ENCODE data around the gene HOXA13. TPM values are rescaled to one million over a fixed set of nuclear protein-coding genes. Genes with fewer than 3 reads are reported as not detected.

The HOXA13 gene
- total RNA-seq, 1 donor from 2014 or later, result not detected

- Mint-ChIP-seq H3K27ac (ENCODE audit: unreplicated experiment) (no peak overlapping the region), H3K9me3 (peaks cover 4% of the 10 kb centered on the region), H3K36me3 (ENCODE audit: low read depth) (peaks cover 5% of the 10 kb centered on the region), H3K27me3 (ENCODE audit: low read depth) (peaks cover 100% of the 10 kb centered on the region), H3K4me1 (peaks cover 39% of the 10 kb centered on the region), H3K4me3 (peak overlapping the region; percentile 83)
- DNase-seq (ENCODE audit: low read depth, low spot score), result no peak
- TF ChIP-seq CTCF (conservative IDR thresholded peaks at IDR 0.05), result no peak
Measured at GRCh38 chr7:27146491-27147198, 53.2 kb downstream of the HOXA13 start.

- peaks cover 4% of the 10 kb centered on the region for H3K9me3 Mint-ChIP-seq
- H3K36me3 Mint-ChIP-seq (ENCODE audit: low read depth), result peaks cover 5% of the 10 kb centered on the region
- TF ChIP-seq CTCF (conservative IDR thresholded peaks at IDR 0.05), result no peak
- no peak for DNase-seq (ENCODE audit: low read depth, low spot score)
- peak overlapping the region; percentile 83 for H3K4me3 Mint-ChIP-seq
- H3K27me3 Mint-ChIP-seq (ENCODE audit: low read depth), result peaks cover 100% of the 10 kb centered on the region
- H3K27ac Mint-ChIP-seq (ENCODE audit: unreplicated experiment), result peak overlapping the region; percentile 22
- peaks cover 34% of the 10 kb centered on the region for H3K4me1 Mint-ChIP-seq
Measured at GRCh38 chr7:27145914-27146412, 53.9 kb downstream of the HOXA13 start.

- H3K27me3 Mint-ChIP-seq (ENCODE audit: low read depth), result peaks cover 100% of the 10 kb centered on the region
Measured at GRCh38 chr7:27145165-27145913, 54.6 kb downstream of the HOXA13 start.

GRCh38 chr7:27144781-27145164 is 55.1 kb downstream of the HOXA13 start:
- no peak for DNase-seq (ENCODE audit: low read depth, low spot score)
- no peak overlapping the region for H3K27ac Mint-ChIP-seq (ENCODE audit: unreplicated experiment)

More at GRCh38 chr7:27145165-27145913, 54.6 kb downstream of the HOXA13 start:
- Mint-ChIP-seq H3K9me3 (peaks cover 4% of the 10 kb centered on the region), H3K4me3 (peak overlapping the region; percentile 83), H3K27ac (ENCODE audit: unreplicated experiment) (no peak overlapping the region), H3K36me3 (ENCODE audit: low read depth) (peaks cover 3% of the 10 kb centered on the region), H3K4me1 (peaks cover 32% of the 10 kb centered on the region)
- DNase-seq (ENCODE audit: low read depth, low spot score), result no peak
- TF ChIP-seq CTCF (conservative IDR thresholded peaks at IDR 0.05), result no peak

More at GRCh38 chr7:27144781-27145164, 55.1 kb downstream of the HOXA13 start:
- Mint-ChIP-seq H3K9me3 (peaks cover 4% of the 10 kb centered on the region), H3K4me3 (peak overlapping the region; percentile 83), H3K27me3 (ENCODE audit: low read depth) (peaks cover 100% of the 10 kb centered on the region), H3K36me3 (ENCODE audit: low read depth) (peaks cover 3% of the 10 kb centered on the region), H3K4me1 (peaks cover 32% of the 10 kb centered on the region)
- TF ChIP-seq CTCF (conservative IDR thresholded peaks at IDR 0.05), result no peak

Small RNAs within 50 kb of the gene (microRNA-seq; reads per million reads assigned to microRNA genes)
- 2,297 reads per million, percentile 87 among the genes with 10 or more reads in this experiment for gene MIR196B

Other genes with a start within 250 kb of the HOXA13 start
- 3.5 and 3.6 TPM in 2 replicates for gene HOXA1, start 104.1 kb downstream of the HOXA13 start, total RNA-seq
- 41.2 and 41.6 TPM in 2 replicates for gene HOXA2, start 97.4 kb downstream of the HOXA13 start, total RNA-seq
- 0.68 and 0.96 TPM in 2 replicates for gene HOXA4, start 69.3 kb downstream of the HOXA13 start, total RNA-seq
- gene HOXA5, start 56.4 kb downstream of the HOXA13 start, total RNA-seq, result 3.2 and 4.3 TPM in 2 replicates
- 1.6 and 2.0 TPM in 2 replicates for gene HOXA6, start 52.3 kb downstream of the HOXA13 start, total RNA-seq
- gene HOXA3, start 47.5 kb downstream of the HOXA13 start, total RNA-seq, result 10.6 and 11.3 TPM in 2 replicates
- gene HOXA7, start 43.4 kb downstream of the HOXA13 start, total RNA-seq, result 7.1 and 8.8 TPM in 2 replicates
- 9.0 and 10.0 TPM in 2 replicates for gene HOXA9, start 34.6 kb downstream of the HOXA13 start, total RNA-seq
- 0.35 TPM in 1 of 2 replicates, not detected in the other for gene HOXA10, start 25.8 kb downstream of the HOXA13 start, total RNA-seq
- not detected in 2 replicates for gene HOXA11, start 14.9 kb downstream of the HOXA13 start, total RNA-seq
- 0.79 and 0.80 TPM in 2 replicates for gene EVX1, start 42.7 kb upstream of the HOXA13 start, total RNA-seq